CD4-positive, alpha-beta T cell treated with Interferon alpha-2 for 1 hour (primary cell): Measurements from ENCODE around the gene FXYD6.
"Not testable (repeated sequence)": the region's sequence is repeated elsewhere in the genome, so short reads cannot be mapped to it uniquely, and the experiment has no call there.

ENCODE experiments used
- DNase-seq, 2 donors: peaks; one replicate each; pipeline ENCODE4 v3.0.0-alpha.2; 2020 to 2022

Gene FXYD6

DNA sequence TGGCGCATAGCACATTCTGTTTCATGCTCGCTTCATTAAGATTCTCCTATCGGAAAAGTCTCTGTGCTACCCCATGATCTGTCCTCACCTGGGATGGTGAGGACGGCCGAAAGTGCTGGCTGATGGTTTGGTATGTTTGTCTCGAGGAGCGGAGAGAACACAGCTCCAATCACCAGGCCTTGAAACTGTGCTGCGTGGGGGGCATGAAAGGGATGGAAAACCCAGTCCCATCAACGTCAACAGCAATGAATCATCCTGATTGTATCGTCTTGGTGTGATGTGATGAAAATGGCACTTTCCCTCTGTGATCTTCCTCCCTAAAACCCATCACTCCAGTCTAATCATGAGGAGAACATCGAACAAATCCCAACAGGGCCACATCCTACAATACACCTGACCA, 8.4 kb downstream of the FXYD6 start:
- no peak for DNase-seq

DNA sequence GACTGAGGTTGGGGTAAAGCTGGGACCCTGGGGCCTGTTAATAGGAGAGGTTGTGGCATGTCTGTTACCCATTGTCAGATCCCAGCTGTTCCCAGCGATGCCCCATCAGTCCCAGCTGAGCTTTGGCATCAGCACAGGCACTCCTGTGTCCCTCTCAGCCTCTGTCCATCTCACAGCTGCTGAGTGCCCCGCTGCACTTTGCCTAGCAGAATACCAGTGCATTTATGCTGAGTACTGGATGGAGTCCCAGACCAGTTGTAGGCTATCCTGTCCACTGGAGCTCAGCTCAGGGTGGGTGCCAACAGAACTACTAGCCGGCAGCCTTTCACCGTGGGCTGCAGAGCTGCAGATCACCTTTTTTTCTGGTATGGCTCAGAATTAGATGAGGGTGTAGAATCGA, 9.9 kb downstream of the FXYD6 start:
- DNase-seq, result no peak

DNA sequence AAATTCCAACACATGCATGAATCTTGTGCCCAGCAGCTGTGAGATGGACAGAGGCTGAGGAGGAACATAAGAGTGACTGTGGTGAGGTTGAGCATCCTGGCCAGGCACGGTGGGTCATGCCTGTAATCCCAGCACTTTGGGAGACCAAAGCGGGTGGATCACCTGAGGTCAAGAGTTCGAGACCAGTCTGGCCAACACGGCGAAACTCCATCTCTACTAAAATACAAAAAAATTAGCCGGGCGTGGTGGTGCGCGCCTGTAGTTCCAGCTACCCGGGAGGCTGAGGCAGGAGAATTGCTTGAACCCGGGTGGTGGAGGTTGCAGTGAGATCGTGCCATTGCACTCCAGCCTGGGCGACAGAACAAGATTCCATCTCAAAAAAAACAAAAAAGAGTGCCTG, 10.9 kb downstream of the FXYD6 start:
- DNase-seq, result not testable (repeated sequence)

DNA sequence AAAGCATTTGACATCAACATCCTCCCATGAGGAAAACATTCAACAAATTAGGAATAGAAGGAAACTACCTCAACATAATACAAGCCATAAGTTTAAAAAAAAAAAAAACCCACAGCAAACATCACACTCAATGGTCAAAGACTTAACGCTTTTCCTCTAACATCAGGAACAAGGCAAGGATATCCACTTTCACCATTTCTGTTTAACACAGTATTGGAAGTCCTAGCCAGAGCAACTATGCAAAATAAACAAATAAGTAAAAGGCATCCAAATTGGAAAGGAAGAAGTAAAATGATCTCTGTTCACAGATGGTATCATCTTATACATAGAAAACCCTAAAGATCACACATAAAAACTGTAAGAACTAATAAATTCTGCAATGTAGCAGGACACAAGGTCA, 13.1 kb downstream of the FXYD6 start:
- no peak for DNase-seq

DNA sequence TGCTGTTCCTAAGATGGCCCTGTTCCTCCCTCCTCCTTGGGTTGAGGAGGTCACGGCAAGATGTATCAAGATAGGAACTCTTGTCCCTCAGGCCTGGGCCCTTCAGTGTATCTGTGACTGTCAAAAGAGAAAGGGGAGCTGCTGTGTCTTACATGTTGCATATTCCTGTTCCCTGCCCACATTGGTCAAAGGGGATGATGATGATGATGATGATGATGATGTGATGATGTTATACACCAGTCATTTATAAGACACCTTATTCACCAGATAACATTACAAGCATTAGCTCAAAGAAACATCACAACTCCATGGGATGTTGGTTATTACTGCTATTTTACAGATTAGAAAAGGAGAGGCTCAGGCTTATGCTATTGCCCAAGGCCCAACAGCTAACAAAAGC, 13.7 kb downstream of the FXYD6 start:
- DNase-seq, result no peak

DNA sequence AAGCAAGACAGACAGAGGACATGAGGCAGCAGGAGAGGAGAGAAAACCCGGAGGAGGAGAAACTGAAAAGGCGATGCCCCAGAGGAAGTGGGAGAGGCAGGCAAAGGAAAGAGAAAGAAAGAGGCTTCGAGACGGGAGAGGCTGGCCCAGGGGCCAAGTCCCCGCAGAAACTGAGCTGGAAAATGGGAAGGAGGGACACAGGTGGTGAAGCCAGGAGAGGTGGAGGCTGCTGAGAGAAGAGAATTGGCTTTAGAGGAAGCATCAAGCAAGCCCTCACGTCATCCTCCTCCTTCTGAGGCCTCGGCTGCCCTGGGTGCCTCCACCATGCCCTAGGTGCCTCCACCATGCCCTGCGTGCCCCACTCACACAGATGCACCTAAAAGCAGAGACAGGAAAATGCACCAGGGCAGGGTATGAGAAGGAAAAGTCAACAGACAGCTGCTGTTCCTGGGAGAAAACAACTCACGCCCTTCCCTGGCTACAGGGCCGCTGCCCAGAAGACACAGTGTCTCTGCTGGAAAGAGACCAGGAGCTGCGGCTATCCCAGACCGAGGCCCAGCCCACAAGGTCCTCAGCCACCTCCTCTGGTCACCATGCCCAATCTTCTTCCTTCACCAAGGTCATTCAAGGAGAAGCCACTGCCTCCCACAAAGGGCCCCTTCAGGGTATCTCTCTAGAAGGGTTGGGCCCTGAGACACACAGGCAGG, 14.3 kb downstream of the FXYD6 start:
- no peak for DNase-seq

DNA sequence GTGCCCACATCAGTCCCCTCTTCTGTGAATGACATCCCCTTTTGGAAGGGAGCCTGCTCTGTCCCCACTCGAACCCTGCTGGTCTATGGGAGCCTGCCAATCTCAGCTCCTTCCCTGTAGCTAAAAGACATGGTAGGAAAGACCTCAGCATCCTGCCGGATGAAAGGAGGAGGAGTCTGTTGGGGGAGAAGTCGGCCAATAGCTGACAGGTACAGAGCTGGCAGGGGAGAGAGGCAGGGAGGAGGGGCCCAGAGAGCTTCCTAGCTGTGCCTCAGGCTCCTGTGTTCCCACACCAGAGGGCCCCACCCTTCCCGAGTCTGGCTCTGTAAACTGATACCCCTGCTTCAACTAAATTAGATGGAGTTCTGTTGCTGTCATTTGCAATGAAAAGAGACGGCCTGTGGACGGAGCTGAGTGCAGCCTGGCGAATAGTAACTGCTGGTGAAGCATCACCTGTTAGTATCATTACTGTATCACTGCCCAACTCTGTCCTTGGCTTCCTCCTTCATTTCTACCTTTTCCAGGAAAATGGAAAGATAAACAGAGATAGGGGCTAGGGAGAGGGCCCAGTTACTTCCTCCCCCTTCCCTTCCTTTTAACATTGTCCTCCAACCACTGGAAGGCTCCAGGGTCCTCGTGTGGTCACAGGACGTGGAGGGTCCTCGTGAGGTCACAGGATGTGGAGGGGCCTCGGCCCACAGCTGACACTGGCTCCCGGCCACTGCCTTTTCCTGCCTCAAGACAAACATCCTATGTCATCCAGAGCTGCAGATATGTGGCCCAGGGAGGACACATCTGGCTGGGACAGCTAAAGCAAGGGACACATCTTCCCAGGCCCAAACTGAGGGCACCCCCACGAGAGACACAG, 15.1 kb downstream of the FXYD6 start:
- no peak for DNase-seq

DNA sequence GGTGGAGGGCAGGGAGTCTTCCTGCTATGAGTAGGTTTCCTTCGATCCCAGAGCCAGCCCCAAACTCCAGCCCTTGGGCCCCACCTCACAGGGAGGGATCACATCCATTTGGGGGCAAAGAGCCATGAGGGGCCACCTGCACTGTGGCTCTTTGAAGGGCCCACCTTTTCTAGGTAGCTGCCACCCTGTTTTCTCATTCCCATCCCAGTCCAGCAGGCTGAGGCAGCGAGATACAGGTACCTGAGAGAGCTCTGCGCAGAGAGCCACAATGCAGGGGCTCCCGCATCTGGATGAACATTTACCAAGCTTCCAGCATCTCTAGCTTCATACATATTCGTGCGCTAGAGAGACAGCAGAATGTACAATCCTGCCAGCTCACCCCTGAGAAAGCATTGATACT, 16.3 kb downstream of the FXYD6 start:
- DNase-seq, result no peak

DNA sequence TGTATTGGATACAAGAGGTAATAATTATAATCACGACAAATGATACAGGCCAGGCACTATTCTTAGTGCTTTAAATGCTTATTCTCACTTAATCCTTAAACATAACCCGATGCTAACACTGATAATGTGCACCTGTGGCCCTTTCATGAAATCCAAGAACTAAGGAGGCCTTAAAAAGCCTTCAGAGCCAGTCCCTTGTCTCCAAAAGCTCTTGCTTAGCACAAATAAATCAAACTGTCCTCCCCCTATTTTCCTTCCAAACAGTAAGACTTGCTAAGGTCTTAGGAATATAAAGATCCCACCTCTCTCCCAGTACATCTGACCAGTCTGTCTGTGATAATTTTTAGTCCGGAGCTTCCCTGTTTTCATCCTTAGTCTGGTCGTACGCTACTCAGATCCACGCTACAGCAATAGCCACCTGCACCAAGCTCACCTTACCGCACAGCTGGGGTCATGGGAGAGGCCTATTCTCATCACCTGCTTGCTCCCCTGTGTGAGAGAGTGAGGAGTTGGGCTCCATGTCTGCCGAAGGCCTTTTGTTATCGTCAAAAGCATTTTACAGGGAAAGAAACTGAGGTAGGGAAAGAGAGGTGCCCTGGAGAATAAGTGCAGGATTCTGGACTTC, 16.9 kb downstream of the FXYD6 start:
- DNase-seq, result no peak

DNA sequence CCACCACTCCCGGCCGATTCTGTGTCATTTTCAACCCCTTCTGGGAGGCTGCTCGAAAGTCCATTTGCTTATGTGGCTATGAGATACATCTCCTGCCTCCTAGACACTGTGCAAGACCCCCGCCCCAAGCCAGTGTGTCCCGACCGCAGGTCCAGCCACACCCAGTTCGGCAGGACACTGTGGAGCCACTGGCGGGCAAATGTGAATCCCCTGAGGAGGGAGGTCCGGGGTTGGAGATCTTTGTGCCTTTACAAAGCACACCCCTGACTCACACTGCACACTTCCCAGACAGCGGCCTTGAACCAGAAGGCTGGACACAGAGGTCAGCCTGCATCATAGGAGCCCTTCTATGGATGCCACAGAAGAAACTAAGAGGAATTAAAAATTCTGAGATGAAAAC, 17.4 kb downstream of the FXYD6 start:
- DNase-seq, result no peak

DNA sequence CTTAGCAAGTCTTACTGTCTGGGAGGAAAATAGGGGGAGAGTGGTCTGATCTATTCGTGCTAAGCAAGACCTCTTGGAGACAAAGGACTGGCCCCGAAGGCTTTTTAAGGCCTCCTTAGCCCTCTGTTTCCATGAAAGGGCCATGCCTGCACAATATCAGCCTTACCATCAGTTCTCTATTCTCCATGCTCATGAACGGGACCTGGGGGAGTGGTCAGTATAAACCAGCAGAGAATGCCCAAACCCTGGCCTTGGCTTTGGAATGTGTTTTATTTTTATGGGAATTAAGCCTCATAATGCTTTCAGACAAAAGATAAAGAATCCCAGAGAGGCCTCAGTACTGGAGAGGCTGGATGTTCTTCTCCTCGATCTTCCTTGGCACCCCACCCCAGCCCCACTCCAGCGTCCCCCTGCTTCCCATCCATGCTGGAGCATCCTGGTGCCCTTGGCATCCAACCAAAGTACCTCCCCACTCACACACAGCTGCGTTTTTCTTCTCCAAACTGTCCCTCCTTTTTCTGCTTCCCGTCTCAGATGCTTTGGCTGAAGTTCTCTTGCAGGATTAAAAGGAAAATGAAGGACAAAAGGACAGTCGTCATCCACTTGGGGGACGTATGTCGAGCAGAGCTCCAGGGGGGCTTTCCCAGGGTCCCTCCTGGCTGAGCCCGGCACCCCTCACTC, 18.6 kb downstream of the FXYD6 start:
- DNase-seq, result no peak

DNA sequence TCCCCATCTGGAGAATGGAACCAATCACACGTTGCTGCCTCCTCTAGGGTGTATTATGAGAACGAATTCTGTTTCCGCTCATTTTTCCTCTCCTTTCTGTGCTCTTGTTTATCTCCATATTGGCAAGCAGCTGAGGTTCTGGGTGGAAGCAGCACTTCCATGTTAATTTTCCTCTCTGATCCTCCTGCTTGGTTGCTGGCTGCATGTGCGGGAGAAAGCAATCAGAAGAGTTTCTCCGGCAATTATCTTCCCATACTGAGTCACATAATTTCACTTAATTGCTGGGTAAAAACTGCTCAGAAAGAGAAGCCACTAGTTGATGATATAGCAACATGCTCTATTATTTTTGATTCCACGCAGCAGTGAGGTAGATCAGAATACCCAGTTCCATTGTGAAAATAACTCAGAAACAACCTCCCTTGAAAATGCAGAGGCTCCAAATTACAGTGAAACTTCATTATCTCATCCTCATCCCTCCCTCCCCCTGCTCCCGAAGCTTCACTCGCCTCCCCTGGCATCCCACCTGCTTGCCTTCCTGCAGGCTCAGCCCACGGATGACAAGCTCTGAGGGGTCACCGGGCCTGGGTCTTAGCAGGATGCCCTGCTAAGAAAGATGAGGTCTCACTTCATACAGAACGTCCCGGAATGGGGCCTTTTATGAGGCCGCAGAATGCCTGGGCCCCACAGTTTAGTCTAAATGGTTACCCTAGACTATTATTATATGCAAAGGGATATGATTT, 20.4 kb downstream of the FXYD6 start:
- DNase-seq, result no peak

DNA sequence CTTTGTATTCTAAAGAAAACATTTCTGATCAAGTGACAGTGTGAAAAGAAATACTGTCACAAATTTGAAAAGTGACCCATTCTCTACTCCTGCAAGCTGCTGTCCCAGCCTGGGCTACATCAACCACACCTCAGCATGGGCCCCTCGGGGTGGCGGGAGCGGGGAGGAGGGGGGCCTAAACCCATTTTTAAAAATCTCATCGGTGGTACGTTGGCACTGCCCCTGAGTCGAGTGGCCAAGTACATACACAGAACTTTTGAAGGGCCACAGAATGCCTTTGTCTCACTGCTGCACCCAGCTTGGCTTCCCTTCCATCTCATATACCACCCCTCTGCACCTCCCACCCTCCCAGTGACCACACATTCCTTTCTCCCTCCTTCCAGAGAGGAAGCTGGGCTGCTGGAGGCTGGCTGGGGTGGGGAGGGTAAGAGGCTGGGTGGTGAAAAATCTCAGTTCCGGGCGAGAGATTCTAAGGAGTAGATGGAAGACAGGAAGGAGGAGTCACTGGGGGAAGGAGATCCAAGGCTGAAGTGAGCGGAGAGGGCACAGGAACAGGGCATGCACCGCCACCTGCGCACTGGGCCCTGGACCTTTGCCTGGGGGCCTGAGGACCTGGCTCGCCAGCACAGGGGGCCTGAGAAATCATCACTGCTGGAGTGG, 21.1 kb downstream of the FXYD6 start:
- no peak for DNase-seq

DNA sequence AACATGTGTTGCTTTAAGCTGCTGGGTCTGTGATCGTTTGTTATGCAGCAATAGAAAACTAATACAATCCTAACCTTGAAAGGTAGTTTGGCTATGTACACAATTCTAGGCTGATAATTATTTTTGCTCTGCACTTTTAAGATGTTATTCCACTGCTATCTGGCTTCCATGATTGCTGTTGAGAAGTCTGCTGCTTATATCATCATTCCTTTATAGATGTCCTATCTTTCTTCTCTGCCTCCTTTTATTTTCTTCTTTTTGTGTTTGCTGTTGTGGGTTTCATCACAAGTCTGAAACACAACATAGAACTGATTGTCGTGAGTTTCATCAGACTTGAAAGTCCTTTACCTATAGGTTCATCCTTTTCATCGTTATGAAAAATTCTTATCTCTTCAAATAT, 24.1 kb downstream of the FXYD6 start:
- no peak for DNase-seq

DNA sequence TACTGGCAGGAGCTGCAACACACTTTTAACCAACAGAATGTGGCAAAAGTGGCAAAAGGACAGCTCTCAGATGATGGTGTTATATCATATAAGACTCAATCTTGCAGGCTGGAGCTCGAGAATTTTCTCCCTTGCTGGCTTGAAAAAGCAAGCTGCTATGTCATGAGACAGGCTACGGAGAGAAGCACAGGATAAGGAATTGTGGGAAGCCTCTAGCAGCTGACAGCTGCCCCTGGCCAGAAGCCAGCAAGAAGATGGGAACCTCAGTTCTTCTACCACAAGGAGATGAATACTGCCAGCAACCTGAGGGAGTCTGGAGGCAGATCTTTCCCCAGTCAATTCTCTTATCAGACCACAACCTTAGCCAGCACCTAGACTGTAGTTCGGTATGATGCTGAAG, 24.6 kb downstream of the FXYD6 start:
- no peak for DNase-seq

DNA sequence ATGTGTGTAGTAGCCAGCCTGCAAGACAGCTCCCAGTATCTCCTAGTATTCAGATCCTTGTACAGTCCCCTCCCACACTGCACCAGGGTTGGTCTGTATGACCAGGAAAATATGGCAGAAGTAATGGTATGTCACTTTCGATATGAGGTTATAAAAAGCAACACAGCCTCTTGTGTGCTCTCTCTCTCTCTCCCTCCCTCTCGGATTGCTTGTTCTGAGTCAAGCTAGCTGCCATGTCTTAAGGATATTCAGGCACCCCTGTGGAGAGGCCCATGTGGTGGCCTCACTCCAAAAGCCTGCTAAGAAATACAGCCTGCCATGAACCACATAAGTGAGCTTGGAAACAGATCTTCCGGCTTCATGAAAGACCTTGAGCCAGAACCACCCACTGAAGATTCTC, 25.4 kb downstream of the FXYD6 start:
- no peak for DNase-seq

DNA sequence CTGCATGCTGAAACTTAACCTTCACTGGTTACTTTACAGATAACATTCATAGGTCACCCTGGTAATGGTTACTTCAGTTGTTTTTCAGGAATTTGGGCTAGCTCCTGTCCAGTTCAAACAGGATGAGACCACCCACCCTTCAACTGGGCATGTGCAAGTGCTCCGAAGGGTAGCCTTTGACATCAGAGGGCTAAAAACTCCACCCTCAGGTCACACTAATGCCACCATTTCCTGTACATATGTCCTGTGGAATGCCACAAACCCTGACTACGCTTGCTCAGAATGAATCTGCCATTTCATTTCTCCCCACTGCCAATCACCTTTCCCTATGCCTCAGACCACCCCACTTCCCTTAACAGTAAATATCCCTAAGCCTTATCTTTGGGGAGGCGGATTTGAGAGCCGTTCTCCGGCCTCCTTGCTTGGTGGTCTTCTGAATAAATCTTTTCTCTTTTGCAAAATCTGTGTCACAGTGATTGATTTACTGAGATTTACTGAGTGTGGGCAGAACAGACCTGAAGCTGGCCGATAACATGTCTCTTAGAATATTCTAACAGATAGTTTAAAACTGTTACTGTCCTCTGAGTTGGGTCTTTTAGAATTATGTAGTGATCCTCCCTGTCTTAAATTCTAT, 26.6 kb downstream of the FXYD6 start:
- DNase-seq, result no peak

DNA sequence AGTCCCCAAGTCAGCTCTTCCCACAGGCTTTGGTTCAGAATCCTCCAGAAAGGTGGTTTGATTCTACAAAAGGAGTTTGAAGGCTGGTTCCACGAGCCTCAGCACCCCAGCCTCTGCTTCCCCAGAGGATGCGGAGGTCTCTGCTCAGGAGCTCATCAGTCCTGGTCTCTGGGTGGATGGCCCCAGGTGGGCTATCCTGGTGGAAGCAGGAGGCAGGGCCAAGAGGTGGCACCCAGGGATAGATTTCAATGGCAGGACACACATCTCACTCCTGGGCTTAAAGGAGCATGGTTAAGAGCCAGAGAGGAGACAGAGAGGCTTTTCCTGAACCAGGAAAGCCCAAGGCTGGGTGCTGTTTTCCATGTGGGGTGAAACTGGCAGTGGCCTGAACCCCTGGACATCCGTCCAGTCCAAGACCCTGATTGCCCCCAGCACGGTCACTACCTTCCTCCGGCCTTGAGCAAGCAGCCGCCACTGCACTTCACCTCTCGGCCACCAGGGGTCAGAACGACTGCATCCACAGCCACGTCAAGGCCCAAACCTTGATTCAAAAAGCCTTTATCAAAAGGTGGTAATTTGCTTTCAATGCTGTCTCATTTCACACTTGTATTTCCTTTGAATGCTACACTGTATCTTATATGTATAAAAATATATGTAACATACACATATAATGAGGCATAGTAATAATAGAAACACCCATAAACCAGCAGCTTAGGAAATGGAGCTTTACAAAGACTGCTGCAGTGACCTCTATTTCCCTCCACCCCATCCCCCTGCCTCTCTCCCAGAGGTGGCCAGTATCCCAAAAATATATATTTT, 32.6 kb downstream of the FXYD6 start:
- DNase-seq, result peak; percentile 73 to 83

DNA sequence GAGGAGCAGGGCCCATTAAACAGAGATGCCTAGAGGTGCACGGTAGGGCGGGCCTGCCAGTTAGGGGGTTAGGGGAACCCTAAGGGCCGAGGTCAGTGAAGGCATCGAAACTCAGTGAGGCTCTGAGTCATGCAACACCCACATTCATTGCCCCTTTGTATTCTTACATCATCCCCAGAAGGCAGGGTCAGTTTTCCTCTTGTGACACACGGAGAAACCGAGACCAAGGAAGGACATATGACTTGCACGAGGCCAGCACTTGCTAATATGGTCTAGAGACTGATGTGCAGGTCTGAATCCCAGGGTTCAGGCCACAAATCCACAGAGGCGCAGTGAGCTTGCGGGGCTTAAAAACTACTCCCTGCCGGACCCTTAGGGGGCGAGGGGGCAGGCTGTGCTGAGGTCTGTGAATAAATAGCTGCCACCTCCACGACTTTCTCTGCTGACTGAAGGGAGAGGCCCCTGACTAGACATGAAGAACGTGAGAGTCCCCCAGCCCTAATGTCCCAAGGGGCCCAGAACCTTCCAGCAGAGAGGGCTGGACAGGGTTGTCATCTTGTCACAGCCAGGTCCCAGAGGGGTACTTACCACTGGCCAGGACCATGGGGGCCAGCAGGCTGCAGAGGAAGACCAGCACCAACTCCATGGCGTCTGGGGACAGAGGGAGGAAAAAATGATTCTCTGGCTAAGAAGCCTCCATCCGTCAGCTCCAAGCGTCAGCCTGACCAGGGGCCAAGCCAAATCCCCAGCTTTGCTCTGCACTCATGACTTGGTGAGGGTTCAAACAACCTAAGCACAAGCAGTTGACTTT, 34.1 kb downstream of the FXYD6 start:
- DNase-seq, result peak in 1 of 2 donors; percentile 69

DNA sequence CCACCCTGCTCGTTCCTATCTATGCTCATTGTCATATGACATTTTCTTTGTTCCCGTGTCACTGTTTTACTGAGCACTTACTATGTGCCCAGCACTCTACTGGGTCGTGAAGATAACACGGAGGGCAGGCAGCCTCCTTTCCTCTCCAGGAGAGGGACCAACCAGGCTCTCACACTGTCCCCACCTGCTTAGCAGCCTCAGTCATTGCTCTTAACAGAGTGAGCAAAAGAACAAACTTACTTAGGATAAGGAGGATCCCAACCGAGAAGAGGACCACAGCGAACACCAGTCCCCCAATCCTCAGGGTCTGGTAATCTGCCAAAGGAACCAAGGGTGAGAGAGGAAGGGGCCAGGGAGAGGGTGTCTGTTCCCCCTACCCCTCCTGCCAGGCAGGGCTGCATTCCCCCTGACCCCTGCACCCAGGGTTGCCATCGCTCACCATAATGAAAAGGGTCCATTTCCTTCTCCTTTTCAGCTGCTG, 34.9 kb downstream of the FXYD6 start:
- DNase-seq, result no peak
